ENCODE results near the gene POU3F3.

The POU3F3 gene

DNA sequence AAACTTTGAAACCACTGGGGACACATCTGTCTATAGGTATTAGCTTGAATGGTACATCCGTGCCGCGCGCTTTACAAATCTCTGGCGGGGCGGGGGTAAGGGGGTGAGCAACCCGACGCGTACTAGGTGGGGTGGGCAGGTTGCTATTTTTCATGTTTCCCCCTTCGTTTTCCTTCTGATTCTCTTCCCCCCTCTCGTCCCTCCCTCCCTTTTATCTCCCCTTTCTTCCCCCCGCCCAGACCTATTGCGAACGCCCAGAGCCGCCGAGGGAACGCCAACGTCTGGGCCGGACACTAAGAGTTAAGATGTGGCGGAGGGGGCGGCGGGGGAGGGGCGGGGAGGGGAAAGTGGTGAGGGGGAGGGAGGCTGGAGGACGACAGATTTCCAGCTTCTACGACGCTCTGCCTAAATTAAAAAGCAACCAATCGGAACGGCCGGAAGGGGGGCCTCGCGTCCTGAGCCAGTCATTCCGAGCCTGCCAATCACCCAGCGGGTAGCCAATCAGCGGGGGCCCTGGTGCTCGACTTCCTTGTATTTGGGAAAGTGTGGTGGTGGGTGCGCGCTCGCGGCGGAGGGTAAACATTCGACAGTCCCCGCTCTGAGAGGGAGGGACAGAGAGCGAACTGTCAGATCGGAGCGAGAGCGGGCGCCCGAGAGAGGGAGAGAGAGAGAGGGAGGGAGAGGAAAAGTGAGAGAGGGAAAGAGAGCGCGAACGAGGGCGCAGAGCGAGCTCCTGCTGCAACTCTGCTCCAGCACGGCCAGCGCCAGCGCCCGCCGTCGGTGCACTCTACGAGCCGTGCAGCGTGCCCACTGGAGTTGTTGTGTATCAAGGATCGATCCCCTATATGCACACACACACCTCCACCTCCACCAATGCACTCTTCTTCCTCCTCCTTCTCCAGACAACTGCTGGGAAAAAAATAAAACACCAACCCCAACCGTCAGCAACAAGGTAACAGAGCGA, at the start of gene POU3F3 (continued):
- no peak for TF ChIP-seq KLF10 (tag by site-specific recombination; IDR thresholded peaks at IDR 0.05)
- TF ChIP-seq TSHZ1 (tag by site-specific recombination; IDR thresholded peaks at IDR 0.05; ENCODE audit: borderline replicate concordance): peak; percentile 94; the same call in 1 of the 2 replicates
- no peak for TF ChIP-seq ZNF660 (tag by site-specific recombination; IDR thresholded peaks at IDR 0.05)
- TF ChIP-seq REPIN1 (tag by site-specific recombination; IDR thresholded peaks at IDR 0.05; ENCODE audit: low read depth): no peak
- peak; percentile 83 for TF ChIP-seq SP2 (tag by site-specific recombination; IDR thresholded peaks at IDR 0.05)
- TF ChIP-seq ZNF24 (tag by site-specific recombination; IDR thresholded peaks at IDR 0.05): peak; percentile 51; the same call in 1 of the 2 replicates
- no peak for TF ChIP-seq ZNF654 (tag by site-specific recombination; IDR thresholded peaks at IDR 0.05; ENCODE audit: low read depth)
- TF ChIP-seq ZNF558 (tag by site-specific recombination; IDR thresholded peaks at IDR 0.05): no peak
- TF ChIP-seq ZNF830 (tag by site-specific recombination; IDR thresholded peaks at IDR 0.05; ENCODE audit: low read depth): no peak
- no peak for TF ChIP-seq ZNF423 (tag by site-specific recombination; IDR thresholded peaks at IDR 0.05)
- TF ChIP-seq, protein P1, sequence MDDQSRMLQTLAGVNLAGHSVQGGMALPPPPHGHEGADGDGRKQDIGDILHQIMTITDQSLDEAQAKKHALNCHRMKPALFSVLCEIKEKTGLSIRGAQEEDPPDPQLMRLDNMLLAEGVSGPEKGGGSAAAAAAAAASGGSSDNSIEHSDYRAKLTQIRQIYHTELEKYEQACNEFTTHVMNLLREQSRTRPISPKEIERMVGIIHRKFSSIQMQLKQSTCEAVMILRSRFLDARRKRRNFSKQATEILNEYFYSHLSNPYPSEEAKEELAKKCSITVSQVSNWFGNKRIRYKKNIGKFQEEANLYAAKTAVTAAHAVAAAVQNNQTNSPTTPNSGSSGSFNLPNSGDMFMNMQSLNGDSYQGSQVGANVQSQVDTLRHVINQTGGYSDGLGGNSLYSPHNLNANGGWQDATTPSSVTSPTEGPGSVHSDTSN (CRISPR knock-in tag; IDR thresholded peaks at IDR 0.05): peak; percentile 95
- TF ChIP-seq, protein P2, sequence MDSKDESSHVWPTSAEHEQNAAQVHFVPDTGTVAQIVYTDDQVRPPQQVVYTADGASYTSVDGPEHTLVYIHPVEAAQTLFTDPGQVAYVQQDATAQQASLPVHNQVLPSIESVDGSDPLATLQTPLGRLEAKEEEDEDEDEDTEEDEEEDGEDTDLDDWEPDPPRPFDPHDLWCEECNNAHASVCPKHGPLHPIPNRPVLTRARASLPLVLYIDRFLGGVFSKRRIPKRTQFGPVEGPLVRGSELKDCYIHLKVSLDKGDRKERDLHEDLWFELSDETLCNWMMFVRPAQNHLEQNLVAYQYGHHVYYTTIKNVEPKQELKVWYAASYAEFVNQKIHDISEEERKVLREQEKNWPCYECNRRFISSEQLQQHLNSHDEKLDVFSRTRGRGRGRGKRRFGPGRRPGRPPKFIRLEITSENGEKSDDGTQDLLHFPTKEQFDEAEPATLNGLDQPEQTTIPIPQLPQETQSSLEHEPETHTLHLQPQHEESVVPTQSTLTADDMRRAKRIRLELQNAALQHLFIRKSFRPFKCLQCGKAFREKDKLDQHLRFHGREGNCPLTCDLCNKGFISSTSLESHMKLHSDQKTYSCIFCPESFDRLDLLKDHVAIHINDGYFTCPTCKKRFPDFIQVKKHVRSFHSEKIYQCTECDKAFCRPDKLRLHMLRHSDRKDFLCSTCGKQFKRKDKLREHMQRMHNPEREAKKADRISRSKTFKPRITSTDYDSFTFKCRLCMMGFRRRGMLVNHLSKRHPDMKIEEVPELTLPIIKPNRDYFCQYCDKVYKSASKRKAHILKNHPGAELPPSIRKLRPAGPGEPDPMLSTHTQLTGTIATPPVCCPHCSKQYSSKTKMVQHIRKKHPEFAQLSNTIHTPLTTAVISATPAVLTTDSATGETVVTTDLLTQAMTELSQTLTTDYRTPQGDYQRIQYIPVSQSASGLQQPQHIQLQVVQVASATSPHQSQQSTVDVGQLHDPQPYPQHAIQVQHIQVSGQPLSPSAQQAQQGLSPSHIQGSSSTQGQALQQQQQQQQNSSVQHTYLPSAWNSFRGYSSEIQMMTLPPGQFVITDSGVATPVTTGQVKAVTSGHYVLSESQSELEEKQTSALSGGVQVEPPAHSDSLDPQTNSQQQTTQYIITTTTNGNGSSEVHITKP (tag by site-specific recombination; IDR thresholded peaks at IDR 0.05): peak; percentile 96
- TF ChIP-seq, protein P3, sequence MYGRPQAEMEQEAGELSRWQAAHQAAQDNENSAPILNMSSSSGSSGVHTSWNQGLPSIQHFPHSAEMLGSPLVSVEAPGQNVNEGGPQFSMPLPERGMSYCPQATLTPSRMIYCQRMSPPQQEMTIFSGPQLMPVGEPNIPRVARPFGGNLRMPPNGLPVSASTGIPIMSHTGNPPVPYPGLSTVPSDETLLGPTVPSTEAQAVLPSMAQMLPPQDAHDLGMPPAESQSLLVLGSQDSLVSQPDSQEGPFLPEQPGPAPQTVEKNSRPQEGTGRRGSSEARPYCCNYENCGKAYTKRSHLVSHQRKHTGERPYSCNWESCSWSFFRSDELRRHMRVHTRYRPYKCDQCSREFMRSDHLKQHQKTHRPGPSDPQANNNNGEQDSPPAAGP (tag by site-specific recombination; IDR thresholded peaks at IDR 0.05): no peak
- TF ChIP-seq ZNF239 (tag by site-specific recombination; IDR thresholded peaks at IDR 0.05): no peak
- TF ChIP-seq ZSCAN18 (tag by site-specific recombination; IDR thresholded peaks at IDR 0.05): no peak
- TF ChIP-seq ZNF19 (tag by site-specific recombination; IDR thresholded peaks at IDR 0.05; ENCODE audit: low read depth): no peak
- TF ChIP-seq ZNF529 (tag by site-specific recombination; IDR thresholded peaks at IDR 0.05; ENCODE audit: insufficient replicate concordance): no peak
- peak; percentile 78; the same call in 1 of the 2 replicates for TF ChIP-seq ZNF792 (tag by site-specific recombination; IDR thresholded peaks at IDR 0.05)
- TF ChIP-seq ZNF211 (tag by site-specific recombination; IDR thresholded peaks at IDR 0.05; ENCODE audit: low read depth): no peak
- no peak for TF ChIP-seq ZNF704 (tag by site-specific recombination; IDR thresholded peaks at IDR 0.05)
- no peak for TF ChIP-seq ZNF701 (tag by site-specific recombination; IDR thresholded peaks at IDR 0.05)
- no peak for TF ChIP-seq KLF7 (tag by site-specific recombination; IDR thresholded peaks at IDR 0.05; ENCODE audit: borderline replicate concordance)
- peak; percentile 53 for TF ChIP-seq IKZF3 (tag by site-specific recombination; IDR thresholded peaks at IDR 0.05)
- no peak for TF ChIP-seq ZNF311 (tag by site-specific recombination; IDR thresholded peaks at IDR 0.05; ENCODE audit: borderline replicate concordance)
- peak; percentile 68 for TF ChIP-seq ZNF843 (tag by site-specific recombination; IDR thresholded peaks at IDR 0.05)
- no peak for TF ChIP-seq ZNF571 (tag by site-specific recombination; IDR thresholded peaks at IDR 0.05)
- no peak for TF ChIP-seq ZNF544 (tag by site-specific recombination; IDR thresholded peaks at IDR 0.05)

All from HEK293 (cell line).